ENCODE measurements around the gene NOPCHAP1.
"Not testable (repeated sequence)": the region's sequence is repeated elsewhere in the genome, so short reads cannot be mapped to it uniquely, and the experiment has no call there.

NOPCHAP1 gene

GRCh38 chr12:104971306-104971705 lies 14.8 kb upstream of the NOPCHAP1 start:
- in situ Hi-C loops (cut with HindIII; ENCODE audit: low pct_ligation_motif_present, low sequenced_read_pairs): no loop called here
- no peak overlapping the region for H3K27ac ChIP-seq
- DNase-seq: no peak
- no peaks in the 10 kb centered on the region for H3K36me3 ChIP-seq (replicated peaks)
- no peak overlapping the region for H3K4me3 ChIP-seq (ENCODE audit: low read depth, low read length)
- no peak for TF ChIP-seq CTCF (IDR thresholded peaks at IDR 0.05; ENCODE audit: low read depth, low read length, missing control alignments)
- H3K27me3 ChIP-seq (replicated peaks): no peaks in the 10 kb centered on the region

- H3K36me3 ChIP-seq (replicated peaks): no peaks in the 10 kb centered on the region
- no peak for TF ChIP-seq CTCF (IDR thresholded peaks at IDR 0.05; ENCODE audit: low read depth, low read length, missing control alignments)
- H3K27me3 ChIP-seq (replicated peaks): no peaks in the 10 kb centered on the region
- in situ Hi-C loops (cut with HindIII; ENCODE audit: low pct_ligation_motif_present, low sequenced_read_pairs): no loop called here
- no peak overlapping the region for H3K4me3 ChIP-seq (ENCODE audit: low read depth, low read length)
- no peak for DNase-seq
- no peak overlapping the region for H3K27ac ChIP-seq
Observed at GRCh38 chr12:104973250-104973649, 12.9 kb upstream of the NOPCHAP1 start.

GRCh38 chr12:104974626-104975290 lies 11.4 kb upstream of the NOPCHAP1 start:
- Histone ChIP-seq H3K27ac (no peak overlapping the region), H3K4me3 (ENCODE audit: low read depth, low read length) (no peak overlapping the region), H3K36me3 (replicated peaks) (no peaks in the 10 kb centered on the region), H3K27me3 (replicated peaks) (no peaks in the 10 kb centered on the region)
- in situ Hi-C loops (cut with HindIII; ENCODE audit: low pct_ligation_motif_present, low sequenced_read_pairs): no loop called here
- TF ChIP-seq CTCF (IDR thresholded peaks at IDR 0.05; ENCODE audit: low read depth, low read length, missing control alignments): no peak
- no peak for DNase-seq

- in situ Hi-C loops (cut with HindIII; ENCODE audit: low pct_ligation_motif_present, low sequenced_read_pairs): no loop called here
- no peaks in the 10 kb centered on the region for H3K36me3 ChIP-seq (replicated peaks)
- H3K27me3 ChIP-seq (replicated peaks): no peaks in the 10 kb centered on the region
- DNase-seq: no peak
- no peak overlapping the region for H3K4me3 ChIP-seq (ENCODE audit: low read depth, low read length)
- TF ChIP-seq CTCF (IDR thresholded peaks at IDR 0.05; ENCODE audit: low read depth, low read length, missing control alignments): no peak
- no peak overlapping the region for H3K27ac ChIP-seq
Observed at GRCh38 chr12:104975587-104976343, 10.4 kb upstream of the NOPCHAP1 start.

GRCh38 chr12:104976703-104977102 lies 9.4 kb upstream of the NOPCHAP1 start:
- Histone ChIP-seq H3K27me3 (replicated peaks) (no peaks in the 10 kb centered on the region), H3K36me3 (replicated peaks) (no peaks in the 10 kb centered on the region), H3K4me3 (ENCODE audit: low read depth, low read length) (no peak overlapping the region), H3K27ac (no peak overlapping the region)
- no peak for DNase-seq
- TF ChIP-seq CTCF (IDR thresholded peaks at IDR 0.05; ENCODE audit: low read depth, low read length, missing control alignments): peak; percentile 23
- in situ Hi-C loops (cut with HindIII; ENCODE audit: low pct_ligation_motif_present, low sequenced_read_pairs): no loop called here

GRCh38 chr12:104977688-104978087 lies 8.4 kb upstream of the NOPCHAP1 start:
- H3K36me3 ChIP-seq (replicated peaks); DNase-seq; H3K27me3 ChIP-seq (replicated peaks); H3K4me3 ChIP-seq (ENCODE audit: low read depth, low read length); H3K27ac ChIP-seq; in situ Hi-C loops (cut with HindIII; ENCODE audit: low pct_ligation_motif_present, low sequenced_read_pairs): not testable (repeated sequence)

Data from brain microvascular endothelial cell (primary cell).